ENCODE measurements around the gene SCTR.

SCTR gene

DNA sequence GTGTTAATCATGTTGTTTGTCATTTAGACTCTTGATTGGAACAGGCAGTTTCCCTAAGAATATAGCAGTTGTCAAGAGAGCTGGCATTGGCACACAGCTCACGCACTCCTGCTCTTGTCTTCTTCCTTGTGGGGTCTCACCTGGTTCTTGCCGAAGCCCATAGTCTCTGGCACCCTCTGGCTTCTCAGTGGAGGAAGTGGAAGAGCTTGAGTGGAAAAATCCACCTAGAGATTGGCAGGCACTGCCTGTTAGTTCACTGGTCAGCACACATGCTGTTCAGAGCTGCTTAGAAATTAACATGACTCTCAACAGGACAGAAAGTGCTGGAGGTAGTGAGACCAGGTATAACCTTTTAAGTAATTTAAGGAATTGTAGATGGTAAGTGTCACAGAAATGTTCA is 28.3 kb downstream of the SCTR start:
- DNase-seq (ENCODE audit: extremely low read depth, low read depth) = no peak
- TF ChIP-seq, protein P1, sequence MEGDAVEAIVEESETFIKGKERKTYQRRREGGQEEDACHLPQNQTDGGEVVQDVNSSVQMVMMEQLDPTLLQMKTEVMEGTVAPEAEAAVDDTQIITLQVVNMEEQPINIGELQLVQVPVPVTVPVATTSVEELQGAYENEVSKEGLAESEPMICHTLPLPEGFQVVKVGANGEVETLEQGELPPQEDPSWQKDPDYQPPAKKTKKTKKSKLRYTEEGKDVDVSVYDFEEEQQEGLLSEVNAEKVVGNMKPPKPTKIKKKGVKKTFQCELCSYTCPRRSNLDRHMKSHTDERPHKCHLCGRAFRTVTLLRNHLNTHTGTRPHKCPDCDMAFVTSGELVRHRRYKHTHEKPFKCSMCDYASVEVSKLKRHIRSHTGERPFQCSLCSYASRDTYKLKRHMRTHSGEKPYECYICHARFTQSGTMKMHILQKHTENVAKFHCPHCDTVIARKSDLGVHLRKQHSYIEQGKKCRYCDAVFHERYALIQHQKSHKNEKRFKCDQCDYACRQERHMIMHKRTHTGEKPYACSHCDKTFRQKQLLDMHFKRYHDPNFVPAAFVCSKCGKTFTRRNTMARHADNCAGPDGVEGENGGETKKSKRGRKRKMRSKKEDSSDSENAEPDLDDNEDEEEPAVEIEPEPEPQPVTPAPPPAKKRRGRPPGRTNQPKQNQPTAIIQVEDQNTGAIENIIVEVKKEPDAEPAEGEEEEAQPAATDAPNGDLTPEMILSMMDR (IDR thresholded peaks at IDR 0.05; ENCODE audit: low read depth, low read length) = no peak

DNA sequence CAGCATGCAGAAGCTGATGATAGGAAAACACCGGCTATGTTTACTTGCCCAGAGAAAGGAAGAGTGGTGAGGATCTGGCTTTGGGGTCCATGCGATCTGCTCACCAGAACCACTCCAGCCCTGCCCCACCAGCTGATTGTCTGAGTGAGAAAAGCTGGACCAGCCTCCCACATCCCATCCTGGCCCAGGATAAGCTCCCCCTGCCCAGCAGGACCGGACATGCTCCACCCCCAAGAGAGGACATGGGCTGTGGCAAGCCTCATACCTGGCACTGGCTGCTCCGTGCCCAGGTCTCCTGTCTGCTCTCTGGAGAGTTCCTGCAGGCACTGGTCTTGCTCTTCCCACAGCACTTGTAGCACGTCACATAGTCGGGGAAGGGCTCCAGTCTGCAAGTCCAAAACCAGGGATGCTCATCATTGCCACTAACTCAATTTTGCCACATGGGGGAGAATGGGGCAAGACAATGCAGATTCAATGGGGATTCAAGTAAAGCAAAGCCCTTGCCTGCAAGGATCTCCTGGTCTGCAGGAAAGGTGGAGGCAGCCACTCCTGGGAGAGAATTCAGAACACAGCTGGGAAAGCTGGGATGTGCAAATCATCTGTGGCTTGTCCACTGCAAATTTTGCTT is 30.0 kb downstream of the SCTR start:
- no peak for DNase-seq (ENCODE audit: extremely low read depth, low read depth)
- TF ChIP-seq, protein P1 (IDR thresholded peaks at IDR 0.05; ENCODE audit: low read depth, low read length) = no peak

DNA sequence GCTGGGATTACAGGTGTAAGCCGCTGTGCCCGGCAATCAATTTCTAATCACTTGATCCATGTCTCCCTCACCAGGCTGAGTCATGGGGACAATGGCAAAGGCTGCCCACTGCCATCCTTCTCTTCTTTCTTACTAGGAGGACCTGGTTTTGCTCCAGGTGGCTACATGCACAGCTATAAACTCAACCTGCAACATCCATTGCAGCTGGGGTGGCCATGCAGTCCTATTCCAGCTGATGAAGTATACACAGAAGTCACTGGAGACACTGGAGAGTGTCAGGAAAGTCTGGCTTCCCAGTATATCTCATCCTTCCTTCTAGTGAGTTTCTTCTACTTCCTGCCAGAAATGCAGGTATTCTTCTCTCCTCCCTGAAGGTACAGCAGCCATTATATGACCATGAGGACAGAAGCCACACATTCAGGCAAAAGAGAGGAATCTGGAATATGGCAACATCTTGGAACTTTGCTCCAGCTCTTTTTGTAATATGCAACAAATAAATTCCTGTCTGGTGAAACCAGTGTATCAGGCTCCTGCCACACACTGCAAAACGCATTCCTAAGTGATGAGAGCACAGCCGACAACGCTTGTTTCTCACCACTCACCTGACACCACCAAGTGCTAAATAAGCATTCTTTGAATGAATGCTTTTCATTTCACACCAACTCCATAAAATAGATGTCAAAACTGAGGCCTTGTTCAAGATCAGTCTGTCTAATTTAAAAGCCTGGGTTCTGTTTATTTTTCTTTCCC is 32.3 kb downstream of the SCTR start:
- TF ChIP-seq, protein P1 (IDR thresholded peaks at IDR 0.05; ENCODE audit: low read depth, low read length) = no peak
- peak; percentile 3 for DNase-seq (ENCODE audit: extremely low read depth, low read depth)

DNA sequence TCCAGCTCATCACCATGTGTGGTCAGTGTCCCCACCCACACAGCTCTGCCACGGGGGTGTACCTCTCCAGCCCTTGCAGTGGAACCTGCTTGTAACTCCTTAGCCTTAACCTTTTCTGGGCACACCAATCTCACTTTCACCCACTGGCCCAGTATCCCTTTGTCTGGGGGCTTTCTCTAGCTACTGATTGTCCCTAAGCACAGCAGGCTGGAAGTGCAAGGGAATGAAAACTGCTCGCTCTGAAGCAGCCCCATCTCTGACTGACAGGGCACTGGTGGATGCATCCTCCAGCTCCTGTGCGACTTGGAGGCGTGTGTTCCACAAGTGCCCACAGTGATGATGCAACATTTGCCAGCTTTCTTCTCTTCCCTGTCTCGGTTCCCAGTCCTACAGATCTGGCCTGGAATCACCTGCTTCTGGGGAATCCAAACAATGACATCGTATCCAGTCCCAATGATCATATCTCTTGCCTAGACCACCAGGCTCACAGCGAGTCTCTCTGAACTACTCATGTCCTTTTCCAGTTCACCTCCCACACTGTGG is 33.6 kb downstream of the SCTR start:
- TF ChIP-seq, protein P1 (IDR thresholded peaks at IDR 0.05; ENCODE audit: low read depth, low read length) = no peak
- DNase-seq (ENCODE audit: extremely low read depth, low read depth) = no peak

DNA sequence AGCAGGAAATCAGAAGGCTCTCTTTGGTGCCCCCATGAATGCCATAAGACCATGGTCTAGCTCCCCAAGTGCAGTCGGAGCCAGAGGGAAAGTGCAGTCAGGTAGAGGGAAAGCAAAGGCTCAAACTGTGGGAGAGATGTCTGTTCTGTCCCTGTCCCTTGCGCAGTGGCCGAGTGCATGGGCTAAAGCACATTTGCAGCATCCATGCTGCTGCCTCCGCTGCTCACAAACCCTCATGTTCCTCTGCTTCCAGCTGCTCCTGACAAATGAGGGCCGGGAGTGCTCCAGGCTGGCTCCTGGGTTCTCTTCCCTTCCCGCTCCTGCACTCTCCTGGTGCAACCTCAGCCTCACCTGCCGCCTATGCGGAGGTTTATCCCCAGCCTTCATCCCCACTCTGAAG is 34.2 kb downstream of the SCTR start:
- TF ChIP-seq, protein P1 (IDR thresholded peaks at IDR 0.05; ENCODE audit: low read depth, low read length) = no peak
- no peak for DNase-seq (ENCODE audit: extremely low read depth, low read depth)

DNA sequence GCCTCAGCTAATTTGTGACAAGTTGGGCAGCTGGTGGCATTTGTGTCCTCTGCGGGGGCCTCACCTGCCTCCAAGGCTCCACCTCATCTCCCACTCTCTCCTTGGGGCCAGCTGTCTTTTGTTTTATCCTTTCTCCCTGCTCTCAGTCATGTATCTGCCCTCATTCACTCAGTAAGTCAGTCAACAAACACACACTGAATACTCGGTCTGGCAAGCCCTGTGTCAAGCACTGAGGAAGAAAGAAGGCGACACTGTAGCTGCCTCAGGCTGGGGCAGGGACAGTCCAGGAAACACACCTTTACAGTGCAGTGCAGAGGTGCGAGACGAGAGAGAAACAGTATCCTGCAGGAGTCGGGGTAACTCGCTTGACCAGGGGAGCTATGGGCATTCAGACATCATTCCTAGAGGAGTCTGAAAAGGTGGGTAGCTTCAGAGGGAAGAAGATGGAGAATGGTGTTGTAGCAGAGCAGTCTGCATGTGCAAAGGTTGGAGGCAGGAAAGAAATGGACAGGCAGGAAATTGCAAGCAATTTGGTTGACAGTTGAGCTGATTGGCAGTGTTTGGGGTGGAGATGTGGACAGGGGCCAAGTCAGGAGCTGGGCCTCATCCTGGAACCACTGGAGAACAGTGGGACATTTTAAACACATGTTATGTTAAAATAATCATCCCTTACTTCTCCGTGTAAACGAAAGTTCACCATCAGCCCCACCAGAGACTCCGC is 34.9 kb downstream of the SCTR start:
- TF ChIP-seq, protein P1 (IDR thresholded peaks at IDR 0.05; ENCODE audit: low read depth, low read length) = no peak
- no peak for DNase-seq (ENCODE audit: extremely low read depth, low read depth)
